D341Med (cell line): Measurements from ENCODE around the gene INPP5A.
"Not testable (repeated sequence)": the region's sequence is repeated elsewhere in the genome, so short reads cannot be mapped to it uniquely, and the experiment has no call there.

Source experiments
- DNase-seq: peaks from one replicate; pipeline ENCODE4 v3.0.0; 2012; ENCODE audit warnings: low spot score

The INPP5A gene

DNA sequence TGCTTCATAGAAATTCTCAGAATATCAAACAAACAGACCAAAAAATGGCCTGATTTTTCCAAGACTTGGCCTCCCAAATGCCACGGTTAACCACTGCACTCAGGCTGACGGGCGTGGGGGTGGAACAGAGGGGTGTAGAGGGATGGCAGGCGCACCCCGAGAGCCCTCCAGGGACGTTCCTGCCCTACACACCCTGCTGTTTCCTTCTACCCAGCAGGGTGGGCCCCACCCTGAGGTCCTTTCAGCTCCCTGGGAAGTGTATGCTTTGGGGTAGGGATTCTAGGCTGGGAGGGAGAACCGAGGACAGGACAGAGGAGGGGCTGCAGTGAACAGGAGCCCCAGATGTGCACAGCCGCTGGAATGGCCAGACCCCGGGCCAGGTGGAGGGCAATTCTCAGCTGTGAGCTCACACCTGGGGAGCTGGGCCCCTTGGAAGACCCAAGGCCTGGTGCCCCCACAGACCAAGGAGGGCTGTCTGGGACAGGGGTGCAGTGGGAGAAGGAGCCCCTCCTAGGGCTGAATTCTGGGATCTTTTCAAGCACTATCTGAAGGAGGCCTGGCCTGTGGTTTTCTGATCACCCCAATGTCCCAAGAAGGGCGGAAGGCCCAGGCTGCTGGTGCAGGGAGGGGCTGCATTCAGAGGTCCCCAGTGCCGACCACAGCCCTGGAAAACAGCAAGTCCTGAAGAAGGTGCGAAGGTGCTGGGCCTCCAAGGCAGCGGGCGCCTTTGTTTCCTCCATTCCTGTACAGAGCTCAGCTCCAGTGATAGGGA is 32.9 kb upstream of the INPP5A start:
- no peak for DNase-seq

DNA sequence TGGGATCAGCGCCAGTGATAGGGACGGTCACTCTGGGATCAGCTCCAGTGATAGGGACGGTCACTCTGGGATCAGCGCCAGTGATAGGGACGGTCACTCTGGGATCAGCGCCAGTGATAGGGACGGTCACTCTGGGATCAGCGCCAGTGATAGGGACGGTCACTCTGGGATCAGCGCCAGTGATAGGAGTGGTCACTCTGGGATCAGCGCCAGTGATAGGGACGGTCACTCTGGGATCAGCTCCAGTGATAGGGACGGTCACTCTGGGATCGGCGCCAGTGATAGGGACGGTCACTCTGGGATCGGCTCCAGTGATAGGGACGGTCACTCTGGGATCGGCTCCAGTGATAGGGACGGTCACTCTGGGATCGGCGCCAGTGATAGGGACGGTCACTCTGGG is 32.0 kb upstream of the INPP5A start:
- not testable (repeated sequence) for DNase-seq

DNA sequence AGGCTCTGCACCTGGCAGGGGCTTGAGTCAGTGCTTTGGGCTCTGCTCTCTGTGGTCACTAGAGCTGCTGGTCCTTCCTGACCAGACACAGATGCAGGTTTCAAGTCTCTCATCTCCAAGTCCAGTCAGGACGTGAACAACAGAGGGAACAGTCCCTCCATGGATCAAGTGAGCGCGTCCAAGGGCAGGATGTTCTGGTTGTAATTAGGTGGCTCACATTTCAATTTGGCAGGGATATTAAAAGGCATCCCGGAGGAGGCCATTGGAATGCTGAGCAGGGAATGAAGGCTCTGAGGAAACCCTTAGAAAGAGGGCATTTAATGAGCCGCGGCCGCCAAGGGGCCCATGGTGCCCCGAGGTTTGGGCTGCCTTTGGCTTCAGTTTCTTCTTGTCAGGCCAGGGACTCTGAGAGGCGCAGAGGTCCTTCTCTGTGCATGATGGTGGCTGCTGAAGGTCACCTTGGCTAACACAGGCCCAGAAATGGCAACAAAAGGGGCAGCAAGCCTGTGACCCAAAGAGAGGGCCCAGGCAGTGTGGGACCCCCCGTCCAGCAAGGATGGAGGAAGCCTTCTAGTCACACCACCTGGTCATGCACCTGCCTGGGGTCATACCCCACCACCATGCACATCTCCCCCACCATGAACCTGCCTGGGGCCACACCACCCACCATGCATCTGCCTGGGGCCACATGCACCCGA is 30.7 kb upstream of the INPP5A start:
- DNase-seq = peak; percentile 38

DNA sequence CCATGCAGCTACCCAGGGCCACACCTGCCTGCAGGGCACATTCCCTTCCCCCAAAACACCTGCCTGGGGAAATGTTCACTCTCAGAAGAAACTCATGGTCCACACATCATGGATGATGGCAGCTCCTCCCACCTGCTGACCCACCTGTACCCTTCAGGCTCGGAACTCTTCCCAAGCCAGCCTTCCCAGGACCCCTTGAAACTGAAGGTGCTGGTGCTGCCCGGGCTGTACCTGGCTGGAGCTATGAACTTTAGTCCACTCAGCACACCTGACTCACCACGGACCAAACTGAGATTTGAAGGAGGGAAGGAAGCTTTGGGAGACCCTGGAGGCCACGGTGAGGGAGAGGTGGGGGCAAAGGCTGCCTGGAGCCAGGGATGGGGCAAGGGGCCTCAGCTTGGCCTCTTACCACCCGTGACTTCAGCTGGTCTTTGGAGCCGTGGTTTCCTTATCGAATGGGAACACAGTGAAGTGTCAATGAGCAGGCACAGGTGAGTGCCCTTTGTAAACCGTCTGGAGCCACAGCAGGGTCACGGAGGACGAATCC is 30.1 kb upstream of the INPP5A start:
- no peak for DNase-seq

DNA sequence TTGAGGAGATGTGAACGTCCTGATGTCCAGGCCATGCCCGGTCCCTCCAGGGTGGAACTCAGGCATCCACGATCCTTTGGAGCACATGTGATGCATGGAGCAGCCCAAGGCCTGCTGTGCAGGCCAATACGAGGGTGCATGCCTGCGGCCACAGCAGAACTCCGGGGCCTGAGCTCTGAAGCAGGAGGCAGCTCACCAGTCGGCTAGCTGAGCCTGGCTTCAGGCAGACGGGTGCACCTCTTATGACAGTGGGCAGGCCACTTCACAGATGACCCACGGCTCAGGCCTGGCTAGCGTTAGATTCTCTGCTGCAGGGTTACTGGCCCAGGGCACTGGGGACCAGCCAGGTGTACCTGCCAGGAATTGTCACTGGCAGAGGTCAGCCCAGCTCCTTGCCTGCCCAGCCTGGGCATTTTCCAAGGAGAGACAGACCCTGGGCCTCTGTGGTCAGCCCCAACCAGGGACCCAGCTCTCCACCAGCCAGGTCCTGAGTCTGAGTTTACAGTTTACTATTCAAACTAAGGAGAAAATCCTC is 29.6 kb upstream of the INPP5A start:
- DNase-seq = peak; percentile 8

DNA sequence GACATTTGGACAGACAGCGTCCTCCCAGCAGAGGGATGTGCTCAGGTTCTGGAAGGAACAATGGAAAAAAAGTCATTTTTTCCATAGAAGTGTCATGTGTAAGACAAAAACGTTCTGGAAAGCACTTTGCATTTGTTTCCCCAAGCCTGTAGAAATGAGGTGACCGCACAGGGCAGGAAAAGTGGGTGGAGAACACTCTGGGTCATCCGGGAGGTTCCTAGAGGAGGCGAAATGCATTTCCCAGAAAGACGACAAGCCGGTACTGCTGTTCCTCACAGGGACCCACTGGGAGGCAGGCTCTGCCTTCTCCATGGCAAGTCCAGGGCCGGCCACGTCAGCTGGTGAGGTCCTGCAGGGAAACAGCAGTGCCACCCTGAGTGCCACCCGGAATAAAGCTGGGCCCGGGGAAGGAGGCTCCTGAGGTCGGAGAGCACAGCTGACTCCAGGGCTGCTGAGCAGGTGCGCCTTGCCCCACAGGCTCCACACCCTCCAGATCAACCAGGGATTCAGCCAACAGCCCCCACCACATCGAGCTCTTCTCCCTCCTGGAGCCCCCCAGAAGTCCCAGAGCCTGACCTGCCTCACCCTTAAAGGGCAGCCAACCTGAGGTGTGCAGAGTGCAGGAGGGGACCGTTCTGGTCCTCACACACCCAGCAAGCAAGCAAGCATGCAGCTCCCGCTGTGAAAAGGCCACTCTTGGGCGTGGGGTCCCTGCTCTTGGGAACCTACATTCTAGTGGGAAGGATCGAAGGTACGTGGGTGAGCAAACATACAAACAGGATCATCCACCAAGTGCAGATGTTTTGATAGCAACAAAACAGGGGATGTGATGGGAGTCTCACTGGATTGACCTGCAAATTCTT is 28.8 kb upstream of the INPP5A start:
- peak; percentile 12 for DNase-seq

DNA sequence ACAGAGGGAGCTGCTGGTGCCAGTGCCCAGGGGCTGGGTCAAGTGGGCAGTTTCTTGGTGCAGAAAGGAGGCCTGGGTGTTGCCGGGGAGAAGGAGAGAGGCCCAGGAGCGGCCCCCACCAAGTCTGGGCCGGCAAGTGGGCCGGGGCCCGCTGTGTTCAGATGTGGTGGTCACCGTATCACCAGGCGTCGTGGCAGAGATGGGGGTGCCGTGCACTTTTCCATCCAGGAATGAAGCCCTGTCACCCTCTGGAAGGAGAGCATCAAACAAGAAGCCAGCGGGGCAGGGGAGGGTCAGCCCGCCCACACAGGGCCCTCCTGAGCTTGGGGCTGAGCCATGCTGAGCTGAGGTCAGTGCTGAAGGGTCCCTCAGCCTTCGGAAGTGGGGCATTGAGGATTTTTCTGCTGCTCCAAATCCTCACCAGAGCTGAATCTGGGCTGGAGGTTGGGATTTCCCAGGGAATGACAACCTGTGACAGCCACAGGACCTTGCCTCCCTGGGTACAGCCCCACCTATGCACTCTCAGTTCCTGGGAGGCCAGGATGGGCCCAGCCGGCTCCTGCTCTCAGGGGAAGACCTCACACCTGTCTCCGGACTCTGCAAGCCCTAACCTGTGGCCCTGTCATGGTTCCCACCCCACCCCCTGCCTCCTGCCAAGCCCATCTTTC is 27.9 kb upstream of the INPP5A start:
- peak; percentile 9 for DNase-seq

DNA sequence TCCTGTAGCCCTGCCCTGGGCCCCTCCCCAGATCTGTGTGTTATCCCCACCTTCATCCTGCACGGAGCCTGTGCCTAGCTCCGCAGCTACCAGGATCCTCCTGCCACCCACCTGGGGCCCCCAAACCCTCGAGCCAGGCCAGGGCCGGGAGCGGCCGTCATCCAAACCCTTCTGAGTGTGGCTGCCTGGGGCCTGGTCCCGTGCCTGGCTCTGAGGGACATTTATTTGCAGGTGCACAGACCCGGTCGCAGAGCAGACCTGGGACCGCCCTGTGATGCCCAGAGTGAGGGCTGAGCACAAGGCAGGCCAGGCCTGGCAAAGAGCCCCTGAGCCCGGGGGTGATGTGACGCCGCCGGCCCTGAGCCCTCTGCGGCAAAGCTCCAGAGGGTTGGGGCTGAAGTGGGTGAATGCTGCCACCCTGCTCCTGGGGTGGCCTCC is 27.4 kb upstream of the INPP5A start:
- DNase-seq = peak; percentile 17

DNA sequence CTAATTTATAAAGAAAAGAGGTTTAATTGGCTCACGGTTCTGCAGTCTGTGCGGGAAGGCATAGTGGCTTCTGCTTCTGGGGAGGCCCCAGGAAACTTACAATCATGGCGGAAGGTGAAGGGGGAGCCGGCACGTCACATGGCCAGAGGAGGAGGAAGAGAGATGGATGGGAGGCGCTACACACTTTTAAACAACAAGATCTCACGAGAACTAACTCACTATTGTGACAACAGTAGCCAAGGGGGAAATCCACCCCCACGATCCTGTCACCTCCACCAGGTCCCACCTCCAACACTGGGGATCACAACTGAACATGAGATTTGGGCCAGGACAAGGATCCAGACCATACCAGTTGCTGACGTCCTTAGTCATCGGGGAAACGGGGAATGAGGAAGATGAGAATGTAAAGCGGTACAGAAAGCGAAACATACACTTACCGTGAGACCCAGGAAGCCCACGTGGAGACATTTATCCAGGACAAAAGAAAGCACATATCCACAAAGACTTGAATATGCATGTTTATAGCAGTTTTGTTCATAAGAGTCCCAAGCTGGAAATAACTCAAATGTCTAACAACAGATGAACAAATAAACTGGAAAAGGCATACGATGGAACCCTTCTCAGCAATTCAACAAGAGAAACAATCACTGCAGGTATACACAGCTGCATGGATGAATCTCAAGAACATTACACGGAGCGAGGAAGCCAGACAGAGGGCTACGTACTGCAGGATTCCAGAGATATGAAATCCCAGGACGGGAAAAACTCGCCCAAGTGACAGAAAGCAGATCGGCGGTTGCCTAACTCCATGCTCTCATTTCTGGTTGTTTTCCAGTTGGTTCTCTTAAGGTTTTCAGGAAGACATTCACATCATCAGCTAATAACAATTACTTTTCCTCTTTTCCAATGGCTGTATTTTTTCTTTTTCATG is 26.2 kb upstream of the INPP5A start:
- DNase-seq = no peak

DNA sequence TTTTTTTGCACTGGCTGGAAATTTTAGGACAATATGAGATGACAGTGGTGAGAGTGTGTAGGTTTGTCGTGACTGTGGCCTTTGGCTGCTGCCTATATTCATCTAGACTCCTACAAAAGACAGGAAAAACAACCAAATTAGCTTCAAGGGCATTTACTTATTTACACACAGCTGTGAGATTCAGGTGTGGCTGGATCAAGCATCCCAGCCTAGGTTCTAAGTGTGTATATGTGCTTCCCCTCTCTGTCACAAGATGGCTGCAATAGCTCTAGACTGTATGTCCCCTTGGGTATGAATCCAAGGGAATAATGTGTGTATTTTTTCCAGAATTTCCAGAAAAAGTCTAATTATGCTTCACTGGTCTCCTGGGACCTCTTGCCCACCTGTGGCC is 25.5 kb upstream of the INPP5A start:
- DNase-seq = no peak

DNA sequence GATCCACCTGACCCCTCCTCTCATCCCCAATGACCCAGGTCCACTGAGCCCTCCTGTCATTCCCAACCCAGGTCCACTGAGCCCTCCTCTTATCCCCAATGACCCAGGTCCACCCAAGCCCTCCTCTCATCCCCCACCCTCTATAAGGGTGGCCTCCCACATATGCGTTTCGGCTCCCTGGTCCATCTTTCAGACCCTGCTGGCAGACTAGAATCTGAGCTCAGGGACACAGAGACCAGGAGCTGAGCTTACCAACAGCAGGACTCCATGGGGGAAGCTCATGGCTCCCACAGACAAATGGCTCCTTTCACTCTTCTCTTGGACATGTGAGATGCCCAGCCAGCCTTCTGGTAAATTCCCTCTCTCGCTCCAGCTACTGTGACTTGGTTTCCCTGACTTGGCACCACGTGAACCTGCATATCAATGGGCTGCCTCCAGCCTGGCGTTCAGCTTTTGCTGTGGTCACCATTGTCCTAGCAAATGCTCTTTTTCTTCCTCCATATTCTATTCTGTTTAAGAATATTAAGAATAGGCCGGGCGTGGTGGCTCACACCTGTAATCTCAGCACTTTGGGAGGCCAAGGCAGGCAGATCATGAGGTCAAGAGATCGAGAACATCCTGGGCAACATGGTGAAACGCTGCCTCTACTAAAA is 24.8 kb upstream of the INPP5A start:
- DNase-seq = no peak

DNA sequence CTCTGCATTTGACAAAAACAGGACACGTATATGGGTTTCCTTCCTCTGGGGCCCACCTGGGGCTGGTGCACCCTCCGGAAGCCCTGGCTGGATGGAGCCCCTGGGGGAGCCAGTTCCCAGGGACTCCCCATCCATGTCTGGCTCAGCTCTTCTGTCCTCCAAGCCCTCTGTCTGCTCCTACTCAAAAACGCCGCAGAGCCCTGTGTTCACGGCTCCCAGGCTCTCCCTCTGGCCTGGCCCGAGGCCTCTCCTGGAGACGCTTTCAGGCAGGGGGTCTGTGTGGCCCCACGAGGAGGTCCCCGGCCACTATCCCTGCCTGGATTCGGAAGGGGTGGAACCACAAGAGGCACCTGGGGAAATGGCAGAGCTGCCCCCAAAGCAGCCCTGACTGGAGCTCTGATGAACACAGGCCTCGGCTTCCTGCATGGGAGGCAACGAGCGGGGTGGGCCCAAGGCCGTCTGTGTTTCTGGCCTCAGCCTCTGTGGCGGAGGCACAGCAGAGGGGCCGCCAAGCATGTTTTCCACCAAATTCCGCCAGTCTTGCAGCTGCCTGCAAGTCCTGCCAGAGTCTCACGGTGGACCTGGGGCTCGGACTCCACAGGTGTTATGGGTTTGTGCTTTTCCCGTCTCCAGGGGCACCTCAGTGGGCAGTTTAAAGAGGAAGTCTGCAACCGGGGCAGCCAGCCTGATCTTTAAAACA is 22.6 kb upstream of the INPP5A start:
- DNase-seq = no peak

DNA sequence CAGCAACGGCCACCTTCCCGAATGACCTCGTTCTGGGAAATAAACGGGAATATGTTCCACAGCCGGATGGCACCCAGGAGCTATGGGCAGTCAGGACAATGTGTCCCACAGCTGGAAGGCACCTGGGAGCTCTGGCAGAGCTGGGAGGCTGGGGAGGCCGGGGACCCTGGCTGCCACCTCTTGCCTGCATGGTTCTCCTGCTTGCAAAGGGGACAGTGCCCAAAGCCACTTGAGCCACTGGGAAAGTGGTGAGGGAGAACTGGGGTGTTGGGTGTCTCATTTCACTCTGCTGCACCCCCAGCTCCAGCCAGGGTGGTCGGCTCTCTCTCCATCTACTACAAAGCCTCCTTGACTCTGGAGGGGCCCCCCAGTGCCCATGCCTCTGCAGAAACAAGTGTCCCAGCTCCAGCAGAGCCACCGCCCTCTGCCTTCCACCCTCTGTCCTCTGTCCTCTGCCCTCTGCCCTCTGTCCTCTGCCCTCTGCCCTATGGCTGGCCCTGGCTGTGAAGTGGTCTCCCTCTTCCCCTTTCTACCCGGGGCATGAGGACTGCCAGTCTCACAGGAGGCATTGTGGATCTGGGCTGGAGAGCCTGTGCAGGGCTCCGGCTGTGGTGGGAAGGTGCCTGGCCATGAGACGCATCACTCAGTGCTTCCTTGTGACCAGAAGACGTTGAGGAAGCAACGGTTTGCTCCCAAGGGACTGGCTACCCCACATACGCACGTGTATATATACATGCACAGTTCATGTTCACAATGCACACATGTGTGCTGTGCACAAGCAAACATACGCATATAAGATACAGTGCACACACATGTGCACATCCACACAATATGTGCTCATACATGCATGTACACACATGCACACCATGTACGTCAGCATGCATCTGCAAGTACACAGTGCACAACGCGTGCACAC is 21.5 kb upstream of the INPP5A start:
- DNase-seq = peak; percentile 4

DNA sequence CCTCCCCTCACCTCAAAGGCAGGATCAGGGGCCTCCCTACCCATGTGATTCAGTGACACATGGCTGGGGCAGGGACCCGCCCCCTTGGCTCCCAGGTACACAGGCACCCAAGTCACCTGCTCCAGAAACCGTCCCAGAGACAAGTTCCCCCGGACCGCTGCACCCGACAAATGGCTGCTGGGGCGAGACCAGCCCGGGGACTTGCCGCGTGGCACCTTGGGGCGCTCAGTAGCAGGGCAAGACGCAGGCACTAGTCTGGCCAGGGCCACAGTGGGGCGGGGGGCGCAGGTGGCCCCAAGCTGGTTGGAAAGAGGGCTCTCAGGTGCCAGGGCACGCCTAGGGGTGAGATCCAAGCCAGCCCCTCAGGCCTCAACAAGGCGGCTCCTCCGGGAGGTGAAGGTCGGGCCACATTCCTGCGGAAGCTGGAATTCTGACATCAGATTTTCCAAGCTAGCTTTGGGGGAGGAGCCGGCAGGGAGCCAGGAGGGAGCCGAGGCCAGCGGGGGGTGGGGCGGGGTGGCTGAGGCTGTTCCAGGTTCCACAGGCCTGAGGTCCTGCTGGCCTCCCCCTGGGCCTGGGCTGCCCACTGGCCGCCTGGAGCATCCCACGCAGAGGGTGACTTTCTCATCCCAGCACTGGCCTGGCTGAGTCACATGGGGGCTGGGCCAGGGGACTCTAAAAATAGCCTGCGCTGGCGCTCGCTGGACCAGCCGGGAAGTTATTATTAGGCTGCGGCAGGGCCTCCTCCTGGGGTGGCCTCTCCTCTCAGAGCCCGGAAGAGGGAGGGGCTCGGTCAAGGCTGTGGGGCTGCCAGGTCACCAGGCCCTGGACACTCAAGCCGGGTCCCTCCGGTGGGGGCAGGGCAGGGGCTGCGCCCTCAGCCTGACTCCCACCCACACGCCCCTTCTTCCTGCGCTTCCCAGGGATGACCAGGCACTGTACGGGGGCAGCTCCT is 20.5 kb upstream of the INPP5A start:
- DNase-seq = no peak

DNA sequence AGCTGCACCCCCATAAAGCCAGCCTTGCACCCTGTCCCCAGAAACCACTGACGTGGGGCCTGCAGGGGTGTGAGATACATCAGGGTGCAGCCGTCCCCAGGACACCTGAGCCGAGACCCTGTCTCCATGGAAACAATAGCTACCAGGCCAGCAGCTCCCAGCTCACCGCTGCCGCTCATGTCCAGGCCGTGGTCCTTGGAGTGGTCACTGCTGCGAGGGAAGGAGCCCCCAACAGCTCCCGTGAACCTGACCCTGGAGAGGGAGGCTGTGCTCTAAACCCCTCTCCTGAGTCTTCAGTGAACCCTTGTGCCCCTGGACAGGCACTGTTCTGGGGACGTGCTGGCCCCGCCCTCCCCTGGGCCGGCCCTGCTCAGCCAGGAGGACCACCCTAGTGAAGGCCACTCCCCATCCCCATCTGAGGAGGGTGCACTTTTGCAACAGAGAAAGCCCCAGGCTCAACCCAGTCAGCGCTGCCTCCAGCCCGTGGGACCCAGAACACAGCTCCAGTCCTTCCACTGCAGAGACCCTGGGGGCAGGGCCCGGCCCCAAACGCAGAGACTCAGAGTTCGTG is 19.6 kb upstream of the INPP5A start:
- no peak for DNase-seq

DNA sequence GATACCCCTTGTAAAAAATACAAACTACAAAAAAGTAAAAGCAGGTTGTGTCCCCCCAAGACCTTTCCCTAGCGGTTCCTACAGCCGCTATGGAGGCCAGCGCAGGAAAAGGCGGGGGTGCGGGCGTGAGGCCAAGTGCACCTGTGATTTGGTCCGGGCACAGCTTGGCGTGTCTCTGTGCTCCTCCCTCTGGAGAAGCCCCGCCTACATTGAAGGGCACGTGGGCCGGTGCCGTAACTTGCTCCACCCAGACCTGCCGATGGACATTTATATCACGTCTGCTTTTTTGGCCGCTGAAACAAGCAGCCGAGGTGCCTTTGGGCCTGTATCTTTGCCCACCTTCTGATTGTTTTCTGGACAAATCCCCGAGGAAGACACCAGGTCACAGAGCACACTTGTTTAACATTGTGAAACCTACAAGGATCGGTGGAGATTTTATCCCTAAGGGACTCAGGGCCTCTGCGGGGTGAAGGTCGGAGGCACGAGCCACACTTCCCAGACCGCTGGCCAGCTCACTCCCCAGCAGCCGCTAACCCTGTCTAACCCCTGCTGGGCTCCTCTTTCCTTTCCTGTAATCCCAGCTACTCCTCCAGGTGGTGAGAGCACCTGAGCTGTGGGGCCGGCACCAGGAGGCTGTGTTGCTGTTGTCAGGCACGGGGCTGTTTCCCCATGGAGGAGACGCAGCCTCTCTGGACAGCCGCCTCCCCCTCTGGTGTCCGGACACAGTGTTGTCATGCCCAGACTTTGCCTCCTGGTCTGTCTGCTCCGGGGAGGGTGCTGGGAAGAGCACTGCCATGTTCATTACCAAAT is 18.8 kb upstream of the INPP5A start:
- DNase-seq = no peak
